IPS-15b (cell line): ENCODE results near the gene CCSER1.
"Not testable (repeated sequence)": the region's sequence is repeated elsewhere in the genome, so short reads cannot be mapped to it uniquely, and the experiment has no call there.

Experiments used
- H3K27me3 ChIP-seq: one replicate; pipeline ENCODE4 v1.6.1; 2013; ENCODE audit warnings: low read length; ENCODE audit not compliant: control insufficient read depth, insufficient read depth
- H3K36me3 ChIP-seq: one replicate; pipeline ENCODE4 v1.6.1; 2013; ENCODE audit warnings: low read length; ENCODE audit not compliant: control insufficient read depth, insufficient read depth
- H3K4me1 ChIP-seq: one replicate; pipeline ENCODE4 v1.6.1; 2013; ENCODE audit warnings: mild to moderate bottlenecking, low read length; ENCODE audit not compliant: control insufficient read depth, insufficient read depth
- H3K4me3 ChIP-seq: one replicate; pipeline ENCODE4 v1.5.1; 2013; ENCODE audit warnings: low read depth, low read length
- H3K9ac ChIP-seq: one replicate; pipeline ENCODE4 v1.6.1; 2013; ENCODE audit warnings: low read depth, mild to moderate bottlenecking, low read length
- H3K9me3 ChIP-seq: one replicate; pipeline ENCODE4 v1.6.1; 2013; ENCODE audit warnings: mild to moderate bottlenecking, low read length; ENCODE audit not compliant: control insufficient read depth, insufficient read depth

Gene CCSER1

DNA sequence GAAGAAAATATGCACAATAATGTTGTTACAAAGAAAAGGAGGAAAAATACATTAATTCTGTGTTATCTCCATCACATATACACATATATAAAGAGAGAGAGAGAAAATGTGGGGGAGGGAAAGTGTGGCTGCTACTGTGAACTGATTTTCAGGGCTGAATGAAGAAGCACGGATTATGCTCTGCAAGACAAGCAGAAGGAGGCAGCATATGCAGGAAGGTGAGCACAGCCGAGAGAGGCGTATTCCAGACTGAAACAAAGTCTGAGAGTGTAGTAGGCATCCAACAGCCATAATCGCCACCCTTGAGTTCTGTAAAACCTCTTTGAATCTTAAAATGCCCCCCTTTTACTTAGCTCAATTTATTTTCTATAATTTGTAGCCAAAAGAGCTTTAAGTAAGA, 1094.8 kb downstream of the CCSER1 start:
- peaks cover 3% of the 10 kb centered on the region for H3K4me1 ChIP-seq

DNA sequence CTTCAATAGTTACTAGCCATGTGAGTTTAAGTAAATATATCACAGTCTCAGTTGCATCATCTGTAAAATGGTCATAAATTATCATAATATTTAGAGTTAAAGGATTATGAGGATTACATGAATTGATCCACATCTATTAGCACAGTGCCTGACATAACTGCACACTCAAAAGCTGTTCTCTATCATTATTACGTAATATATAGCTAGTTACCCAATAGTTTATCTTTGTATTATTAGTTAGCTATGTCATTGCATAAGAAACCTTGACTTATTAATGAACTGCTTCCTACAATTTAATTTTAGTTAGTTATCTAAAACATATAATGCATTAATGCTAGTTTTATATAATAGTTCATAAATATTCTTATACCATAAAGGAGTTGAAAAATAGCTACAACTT, 1099.7 kb downstream of the CCSER1 start:
- no peak overlapping the region for H3K4me3 ChIP-seq
- peaks cover 3% of the 10 kb centered on the region for H3K4me1 ChIP-seq
- H3K9ac ChIP-seq = no peak overlapping the region
- H3K9me3 ChIP-seq = no peaks in the 10 kb centered on the region
- no peaks in the 10 kb centered on the region for H3K27me3 ChIP-seq
- no peaks in the 10 kb centered on the region for H3K36me3 ChIP-seq

More for the DNA sequence above, 1094.8 kb downstream of the CCSER1 start:
- Histone ChIP-seq H3K36me3 (no peaks in the 10 kb centered on the region), H3K4me3 (no peak overlapping the region), H3K9me3 (no peaks in the 10 kb centered on the region), H3K27me3 (no peaks in the 10 kb centered on the region), H3K9ac (no peak overlapping the region)

DNA sequence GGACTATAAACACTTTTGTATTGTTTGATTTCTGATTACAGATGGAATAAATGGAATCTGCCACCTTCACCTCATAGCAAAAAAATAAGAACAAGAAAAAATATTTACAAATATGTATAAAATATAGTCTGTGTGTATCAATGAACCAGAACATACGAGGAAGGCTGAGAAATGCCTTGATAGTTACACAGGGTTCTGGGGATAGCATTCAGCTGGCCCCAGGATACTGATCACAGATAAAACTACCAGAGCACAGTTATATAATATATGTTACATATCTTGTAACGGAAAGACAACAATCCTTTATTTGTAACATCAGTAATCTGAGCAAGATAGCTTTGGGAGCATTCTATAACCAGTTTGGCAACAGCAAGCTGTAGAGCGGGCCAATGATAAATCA, 1101.5 kb downstream of the CCSER1 start:
- Histone ChIP-seq H3K27me3 (no peaks in the 10 kb centered on the region), H3K4me1 (no peaks in the 10 kb centered on the region), H3K4me3 (no peak overlapping the region), H3K36me3 (no peaks in the 10 kb centered on the region), H3K9me3 (no peaks in the 10 kb centered on the region), H3K9ac (no peak overlapping the region)

DNA sequence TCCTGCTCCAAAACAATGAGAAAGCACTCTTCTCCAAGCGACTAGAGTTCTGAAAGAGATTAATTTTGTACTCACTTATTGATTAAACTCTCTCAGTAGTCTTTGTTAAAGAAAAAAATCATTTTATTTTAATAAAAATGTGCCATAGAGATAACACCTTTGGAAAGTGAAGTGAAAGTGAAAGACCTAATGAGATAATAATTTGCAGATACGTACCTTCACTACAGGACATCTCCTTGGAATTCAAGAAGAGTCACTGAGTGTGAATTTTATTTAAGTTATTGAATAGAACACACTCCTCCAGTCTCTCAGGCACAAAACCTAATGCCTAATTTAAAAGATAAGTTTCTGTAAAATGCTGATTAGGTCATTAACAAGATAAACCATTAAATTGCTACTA, 1106.0 kb downstream of the CCSER1 start:
- Histone ChIP-seq H3K9me3 (no peaks in the 10 kb centered on the region), H3K9ac (no peak overlapping the region), H3K4me3 (no peak overlapping the region), H3K27me3 (no peaks in the 10 kb centered on the region), H3K4me1 (no peaks in the 10 kb centered on the region), H3K36me3 (no peaks in the 10 kb centered on the region)

DNA sequence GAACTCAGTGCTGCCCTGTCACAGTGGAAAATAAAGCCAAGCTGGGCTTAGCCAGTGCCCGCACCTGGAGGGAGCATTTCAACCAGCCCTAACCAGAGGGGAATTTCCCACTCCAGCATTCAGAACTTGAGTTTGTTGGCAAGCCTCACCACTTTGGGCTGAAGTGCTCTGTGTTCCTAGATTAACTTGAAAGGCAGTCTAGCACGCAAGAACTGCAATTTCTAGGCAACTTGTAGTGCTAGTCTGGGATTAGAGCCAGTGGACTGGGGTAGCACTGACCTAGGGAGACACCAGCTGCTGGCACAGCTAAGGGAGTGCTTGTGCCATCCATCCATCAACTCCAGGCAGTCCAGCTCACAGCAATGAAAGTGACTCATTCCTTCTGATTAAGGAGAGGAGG, 1115.9 kb downstream of the CCSER1 start:
- H3K4me3 ChIP-seq = no peak overlapping the region
- H3K4me1 ChIP-seq = no peaks in the 10 kb centered on the region
- no peaks in the 10 kb centered on the region for H3K36me3 ChIP-seq
- no peaks in the 10 kb centered on the region for H3K9me3 ChIP-seq
- H3K27me3 ChIP-seq = no peaks in the 10 kb centered on the region
- H3K9ac ChIP-seq = no peak overlapping the region

DNA sequence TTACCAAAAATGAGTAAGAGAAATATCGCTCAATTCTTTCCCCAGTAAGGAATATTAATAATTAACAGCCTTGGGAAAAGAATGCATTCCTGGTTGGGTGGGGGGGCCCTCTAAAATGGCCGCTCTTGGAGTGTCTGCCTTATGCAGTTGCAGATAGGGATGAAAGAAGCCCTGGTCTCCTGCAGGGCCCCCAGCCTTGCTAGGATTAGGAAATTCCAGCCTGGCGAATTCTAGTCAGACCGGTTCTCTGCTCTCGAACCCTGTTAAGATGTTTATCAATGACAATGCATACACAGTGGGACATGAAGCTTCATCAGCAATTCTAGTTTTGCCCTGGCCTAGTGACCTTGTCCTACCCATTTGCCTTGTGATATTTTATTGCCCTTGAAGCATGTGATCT, 1128.8 kb downstream of the CCSER1 start:
- Histone ChIP-seq H3K36me3 (no peaks in the 10 kb centered on the region), H3K9ac (no peak overlapping the region), H3K27me3 (no peaks in the 10 kb centered on the region), H3K4me1 (no peaks in the 10 kb centered on the region), H3K4me3 (no peak overlapping the region), H3K9me3 (no peaks in the 10 kb centered on the region)

DNA sequence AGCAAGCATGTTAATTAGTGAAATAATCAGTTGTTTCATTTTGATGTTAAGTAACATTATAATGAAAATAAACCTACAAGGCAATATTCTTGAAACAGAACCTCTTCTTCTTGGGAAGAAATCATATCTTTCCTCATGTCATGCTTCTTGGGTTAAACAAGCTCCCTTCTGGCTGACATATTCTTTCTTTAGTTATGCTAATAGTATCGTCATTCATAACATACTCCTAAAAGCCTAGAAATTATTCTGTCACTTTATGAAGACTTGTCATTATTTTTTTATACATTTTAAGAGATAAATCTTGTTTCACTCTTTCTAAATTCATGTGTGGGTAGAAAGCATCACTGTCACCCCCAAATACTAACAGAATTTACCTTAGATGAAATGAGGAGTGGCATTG, 1129.6 kb downstream of the CCSER1 start:
- H3K4me1 ChIP-seq = no peaks in the 10 kb centered on the region
- no peaks in the 10 kb centered on the region for H3K36me3 ChIP-seq
- H3K9ac ChIP-seq = no peak overlapping the region
- no peaks in the 10 kb centered on the region for H3K27me3 ChIP-seq
- H3K9me3 ChIP-seq = no peaks in the 10 kb centered on the region
- no peak overlapping the region for H3K4me3 ChIP-seq

DNA sequence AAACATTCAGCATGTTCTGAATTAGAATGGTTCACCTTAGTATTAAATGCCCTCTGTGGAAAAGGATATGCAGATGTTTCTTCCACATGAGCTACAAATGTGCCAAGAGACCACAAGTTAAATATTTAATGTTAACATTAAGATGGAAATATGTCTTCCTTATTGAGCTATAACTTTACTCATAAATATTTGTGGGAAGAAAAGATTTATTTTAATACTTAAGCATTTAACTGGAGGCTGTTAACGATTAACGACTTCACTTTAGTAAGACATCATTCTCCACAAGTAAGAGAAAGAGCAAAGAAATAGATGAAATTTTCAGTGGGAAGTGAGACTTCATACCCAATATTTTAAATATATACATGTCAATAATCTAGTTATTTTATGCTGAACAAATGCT, 1130.5 kb downstream of the CCSER1 start:
- no peaks in the 10 kb centered on the region for H3K4me1 ChIP-seq
- H3K36me3 ChIP-seq = no peaks in the 10 kb centered on the region
- H3K9me3 ChIP-seq = no peaks in the 10 kb centered on the region
- H3K27me3 ChIP-seq = no peaks in the 10 kb centered on the region
- H3K4me3 ChIP-seq = no peak overlapping the region
- H3K9ac ChIP-seq = no peak overlapping the region

DNA sequence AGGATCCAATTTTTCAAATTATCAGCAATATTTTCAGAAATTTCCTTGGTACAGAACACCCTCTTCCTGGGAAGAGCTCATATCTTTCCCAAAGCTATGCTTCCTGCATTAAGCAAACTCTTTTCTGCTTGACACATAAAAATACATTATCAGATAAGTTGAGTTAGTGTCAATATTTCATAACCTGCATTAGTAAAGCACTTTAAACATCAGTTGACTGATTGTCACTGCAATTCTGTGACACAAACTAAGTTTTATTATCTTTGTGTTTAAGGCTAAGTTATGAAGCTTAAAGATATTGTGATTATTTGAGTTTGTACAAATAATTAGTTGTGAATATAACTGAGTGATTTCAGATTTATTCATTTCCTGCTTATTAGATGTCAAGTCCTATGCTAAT, 1131.1 kb downstream of the CCSER1 start:
- Histone ChIP-seq H3K9ac (no peak overlapping the region), H3K4me1 (no peaks in the 10 kb centered on the region), H3K27me3 (no peaks in the 10 kb centered on the region), H3K36me3 (no peaks in the 10 kb centered on the region), H3K9me3 (no peaks in the 10 kb centered on the region), H3K4me3 (no peak overlapping the region)

DNA sequence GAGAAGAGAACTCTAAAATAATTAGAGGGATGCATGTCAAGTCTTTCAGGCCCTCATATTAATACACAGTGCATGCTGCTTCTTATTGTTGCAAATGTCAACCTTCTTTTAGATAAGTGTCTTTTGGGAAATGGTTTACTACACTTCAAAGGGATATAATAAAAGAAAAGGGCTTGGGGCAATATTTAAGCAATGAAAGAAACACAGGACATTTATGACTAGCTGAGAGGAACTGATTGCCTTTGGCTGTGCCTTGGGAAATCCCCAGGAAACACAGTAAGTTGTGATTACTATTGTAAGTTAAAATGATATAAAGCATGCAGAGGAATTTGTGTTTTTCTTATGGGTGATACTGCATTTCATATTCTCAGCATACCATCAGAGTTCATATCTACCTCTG, 1140.3 kb downstream of the CCSER1 start:
- Histone ChIP-seq H3K36me3 (no peaks in the 10 kb centered on the region), H3K27me3 (no peaks in the 10 kb centered on the region), H3K9me3 (no peaks in the 10 kb centered on the region), H3K4me3 (no peak overlapping the region), H3K4me1 (peaks cover 14% of the 10 kb centered on the region), H3K9ac (no peak overlapping the region)

DNA sequence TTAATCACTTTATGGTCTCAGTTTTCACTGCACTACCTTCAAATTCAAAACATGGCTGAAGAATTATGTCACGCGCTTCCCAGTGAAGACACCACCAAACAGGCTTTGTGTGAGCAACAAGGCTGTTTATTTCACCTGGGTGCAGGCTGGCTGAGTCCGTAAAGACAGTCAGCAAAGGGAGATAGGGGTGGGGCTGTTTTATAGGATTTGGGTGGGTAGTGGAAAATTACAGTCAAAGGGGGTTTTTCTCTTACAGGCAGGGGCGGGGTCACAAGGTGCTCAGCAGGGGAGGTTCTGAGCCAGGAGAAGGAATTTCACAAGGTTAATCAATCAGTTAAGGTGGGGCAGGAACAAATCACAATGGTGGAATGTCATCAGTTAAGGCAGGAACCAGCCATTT, 1141.3 kb downstream of the CCSER1 start:
- not testable (repeated sequence) for H3K9ac ChIP-seq, H3K36me3 ChIP-seq, H3K27me3 ChIP-seq, H3K9me3 ChIP-seq, H3K4me3 ChIP-seq
- H3K4me1 ChIP-seq = peaks cover 14% of the 10 kb centered on the region

DNA sequence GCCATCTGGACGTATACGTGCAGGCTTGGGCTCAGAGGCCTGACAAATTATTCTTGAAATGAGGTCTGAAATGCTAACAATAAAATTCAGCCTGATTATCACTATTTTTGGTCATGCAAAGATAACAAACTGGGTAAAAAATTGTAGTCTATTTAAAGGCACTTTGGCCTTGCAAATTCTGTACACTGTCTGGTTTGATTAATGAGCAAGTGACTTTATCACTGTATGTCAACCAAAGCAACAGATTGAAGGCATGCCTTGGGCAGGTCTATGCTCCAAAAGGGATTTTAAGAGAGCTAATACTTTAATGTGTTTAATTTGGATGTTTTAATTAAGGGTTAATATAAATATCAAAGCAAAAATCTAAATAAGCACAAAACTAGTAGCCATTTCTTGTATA, 1141.7 kb downstream of the CCSER1 start:
- Histone ChIP-seq H3K4me3 (no peak overlapping the region), H3K4me1 (peaks cover 14% of the 10 kb centered on the region), H3K36me3 (no peaks in the 10 kb centered on the region), H3K9ac (no peak overlapping the region), H3K27me3 (no peaks in the 10 kb centered on the region), H3K9me3 (no peaks in the 10 kb centered on the region)

DNA sequence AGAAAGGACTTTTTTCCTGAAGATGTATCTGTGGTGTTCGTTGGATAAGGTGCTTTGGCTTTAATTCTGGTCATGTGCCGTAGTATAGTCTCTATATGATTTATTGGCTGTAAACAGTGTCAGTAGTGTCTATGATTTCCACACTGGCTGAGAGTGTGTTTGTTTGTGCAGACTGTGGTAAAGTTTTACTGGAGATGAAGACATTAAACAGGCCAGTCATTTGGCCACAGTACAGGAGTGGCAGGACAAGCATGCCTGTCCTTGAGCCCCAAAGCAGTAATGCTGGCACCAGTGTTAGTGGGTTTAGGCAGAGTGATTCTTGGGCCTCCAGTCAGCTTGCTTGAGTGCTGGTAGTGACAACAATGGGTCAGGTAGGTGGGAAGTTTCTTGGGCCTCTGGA, 1152.7 kb downstream of the CCSER1 start:
- Histone ChIP-seq H3K9ac (no peak overlapping the region), H3K4me1 (no peaks in the 10 kb centered on the region), H3K27me3 (no peaks in the 10 kb centered on the region), H3K36me3 (no peaks in the 10 kb centered on the region), H3K4me3 (no peak overlapping the region), H3K9me3 (no peaks in the 10 kb centered on the region)
